Stimulated activated CD8-positive, alpha-beta memory T cell treated with anti-CD3 and anti-CD28 coated beads, Interleukin-15, amount 100 ng/mL, for 24 hours (primary cell): ENCODE measurements around the gene RNF115.
"Not testable (repeated sequence)": the region's sequence is repeated elsewhere in the genome, so short reads cannot be mapped to it uniquely, and the experiment has no call there.

Experiments
- DNase-seq: peaks from one replicate; pipeline ENCODE4 v3.0.0-alpha.2; 2020; ENCODE audit warnings: low read depth

RNF115 gene

DNA sequence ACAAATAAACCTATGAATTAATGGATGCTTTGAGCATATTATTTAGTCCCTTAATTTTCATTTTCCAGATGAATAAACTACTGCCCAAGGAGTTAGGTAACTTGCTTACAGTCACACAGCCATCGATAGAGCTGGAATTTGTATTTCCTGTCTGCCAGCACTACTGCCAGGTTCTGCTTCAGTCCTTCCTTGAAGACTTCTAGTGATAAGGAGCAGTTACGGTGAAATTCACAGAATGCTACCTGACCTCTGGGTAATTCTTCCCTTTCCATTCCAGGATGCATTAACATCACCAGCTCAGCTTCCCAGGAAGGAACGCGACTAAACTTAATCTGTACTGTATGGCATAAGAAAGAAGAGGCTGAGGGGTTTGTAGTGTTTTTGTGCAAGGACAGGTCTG is 93.4 kb downstream of the RNF115 start:
- DNase-seq, result no peak

DNA sequence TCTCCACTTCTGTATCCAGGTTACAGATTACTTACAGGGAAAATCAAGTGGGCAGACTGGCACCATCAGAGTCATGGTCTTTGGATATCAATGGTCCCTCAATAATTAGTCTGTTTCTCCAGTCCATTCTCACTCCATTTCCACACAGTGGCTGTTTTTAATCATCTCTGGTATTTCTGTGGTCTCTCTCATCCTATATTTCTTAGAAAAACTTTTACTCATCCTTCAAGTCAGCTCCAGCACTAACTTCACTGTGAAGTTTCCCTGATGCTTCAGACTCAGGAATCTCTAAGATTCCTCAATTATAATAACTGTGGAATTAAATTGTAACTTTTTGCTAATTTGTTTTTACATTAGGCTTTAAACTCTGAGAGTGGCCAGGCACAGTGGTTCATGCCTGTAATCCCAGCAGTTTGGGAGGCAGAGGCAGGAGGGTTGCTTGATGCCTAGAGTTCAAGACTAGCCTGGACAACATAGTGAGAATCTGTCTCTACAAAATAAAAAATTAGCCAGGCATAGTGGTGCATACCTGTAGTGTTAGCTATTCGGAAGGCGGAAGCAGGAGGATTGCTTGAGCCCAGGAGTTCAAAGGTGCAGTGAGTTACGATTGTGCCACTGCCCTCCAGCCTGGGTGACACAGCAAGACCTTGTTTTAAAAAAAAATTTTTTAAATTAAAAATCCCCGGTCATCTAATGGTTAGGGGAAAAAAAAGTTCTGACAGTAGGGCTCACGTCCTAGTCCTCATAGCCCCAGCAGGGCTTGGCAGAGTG is 94.0 kb downstream of the RNF115 start:
- no peak for DNase-seq

DNA sequence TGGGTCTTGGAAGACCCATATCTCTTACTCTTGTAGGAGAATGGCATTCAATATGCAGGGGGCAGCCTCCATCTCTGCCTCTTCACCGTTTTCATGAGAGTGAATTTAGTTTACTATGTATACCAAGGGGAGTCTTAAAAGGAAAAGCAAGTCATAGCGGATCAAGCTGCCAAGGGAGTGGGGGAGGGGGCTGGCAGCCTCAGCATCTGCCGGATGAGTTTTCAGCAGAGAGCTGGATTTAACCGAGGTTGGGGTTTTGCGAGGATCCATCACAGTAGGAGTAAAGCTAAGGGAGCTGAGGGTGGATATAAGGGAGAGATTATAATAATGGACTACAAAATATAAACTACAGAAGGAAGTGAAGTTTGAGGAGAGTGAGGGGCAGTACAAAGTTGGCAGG is 94.7 kb downstream of the RNF115 start:
- DNase-seq, result no peak

DNA sequence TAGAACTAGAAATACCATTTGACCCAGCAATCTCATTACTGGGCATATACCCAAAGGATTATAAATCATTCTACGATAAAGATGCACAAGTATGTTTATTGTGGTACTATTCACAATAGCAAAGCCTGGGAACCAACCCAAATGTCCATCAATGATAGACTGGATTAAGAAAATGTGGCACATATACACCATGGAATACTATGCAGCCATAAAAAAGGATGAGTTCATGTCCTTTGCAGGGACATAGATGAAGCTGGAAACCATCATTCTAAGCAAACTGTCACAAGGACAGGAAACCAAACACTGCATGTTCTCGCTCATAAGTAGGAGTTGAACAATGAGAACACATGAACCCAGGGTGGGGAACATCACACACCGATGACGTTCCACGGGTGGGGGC is 97.7 kb downstream of the RNF115 start:
- not testable (repeated sequence) for DNase-seq

DNA sequence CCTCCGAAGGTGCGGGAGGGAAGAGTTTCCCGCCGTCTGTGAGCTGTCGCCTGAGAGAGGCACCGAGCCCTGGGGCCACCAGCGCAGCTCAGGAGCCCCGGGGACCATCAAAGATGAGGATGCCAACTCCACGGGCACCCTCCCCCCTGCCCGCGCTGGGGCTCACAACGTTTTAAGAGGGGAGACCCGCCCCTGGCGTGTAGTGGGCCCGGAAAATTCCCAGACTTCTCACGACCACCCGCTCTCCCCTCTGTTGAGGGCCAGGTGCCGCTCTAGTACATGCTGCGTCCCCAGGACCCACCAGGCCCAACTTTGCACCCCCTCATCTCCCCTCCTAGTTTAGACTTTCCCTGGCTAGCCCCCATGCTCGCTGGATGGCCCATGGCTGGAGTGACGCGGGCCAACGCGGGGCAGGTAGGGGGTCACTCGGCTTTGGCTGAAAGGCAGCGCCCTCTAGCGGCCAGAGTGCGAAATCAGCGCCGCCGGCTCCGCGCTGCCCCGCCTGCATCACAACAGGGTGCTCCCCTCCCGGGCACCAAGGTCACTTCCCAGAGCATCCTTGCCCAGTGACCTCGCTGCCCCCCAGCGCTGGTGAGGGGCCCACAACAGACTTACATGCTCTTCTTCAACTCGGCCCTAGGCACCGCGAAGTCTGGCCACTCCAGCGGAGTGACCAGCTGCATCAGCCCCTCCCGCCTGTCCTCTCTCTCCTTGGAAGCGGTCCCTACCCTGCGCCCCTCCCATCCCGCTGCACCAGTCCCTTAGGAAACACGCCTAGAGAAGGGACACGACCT is 102.8 kb downstream of the RNF115 start:
- DNase-seq, result peak; percentile 72

DNA sequence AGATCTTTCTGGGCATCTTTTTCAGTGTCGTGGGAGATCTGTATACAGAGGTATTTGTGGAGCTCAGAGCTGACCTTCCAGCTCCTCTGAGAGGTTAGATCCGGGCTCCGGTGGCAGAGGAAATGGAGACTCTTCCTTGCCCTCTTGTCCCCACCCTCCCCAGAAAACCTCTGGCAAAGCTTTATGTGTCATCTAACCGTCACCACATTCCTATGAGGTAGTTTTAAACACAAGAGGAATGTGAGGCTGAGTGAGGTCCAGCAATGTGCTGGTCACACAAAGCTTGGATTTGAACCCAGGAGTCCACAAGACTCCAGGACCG is 103.4 kb downstream of the RNF115 start:
- no peak for DNase-seq

DNA sequence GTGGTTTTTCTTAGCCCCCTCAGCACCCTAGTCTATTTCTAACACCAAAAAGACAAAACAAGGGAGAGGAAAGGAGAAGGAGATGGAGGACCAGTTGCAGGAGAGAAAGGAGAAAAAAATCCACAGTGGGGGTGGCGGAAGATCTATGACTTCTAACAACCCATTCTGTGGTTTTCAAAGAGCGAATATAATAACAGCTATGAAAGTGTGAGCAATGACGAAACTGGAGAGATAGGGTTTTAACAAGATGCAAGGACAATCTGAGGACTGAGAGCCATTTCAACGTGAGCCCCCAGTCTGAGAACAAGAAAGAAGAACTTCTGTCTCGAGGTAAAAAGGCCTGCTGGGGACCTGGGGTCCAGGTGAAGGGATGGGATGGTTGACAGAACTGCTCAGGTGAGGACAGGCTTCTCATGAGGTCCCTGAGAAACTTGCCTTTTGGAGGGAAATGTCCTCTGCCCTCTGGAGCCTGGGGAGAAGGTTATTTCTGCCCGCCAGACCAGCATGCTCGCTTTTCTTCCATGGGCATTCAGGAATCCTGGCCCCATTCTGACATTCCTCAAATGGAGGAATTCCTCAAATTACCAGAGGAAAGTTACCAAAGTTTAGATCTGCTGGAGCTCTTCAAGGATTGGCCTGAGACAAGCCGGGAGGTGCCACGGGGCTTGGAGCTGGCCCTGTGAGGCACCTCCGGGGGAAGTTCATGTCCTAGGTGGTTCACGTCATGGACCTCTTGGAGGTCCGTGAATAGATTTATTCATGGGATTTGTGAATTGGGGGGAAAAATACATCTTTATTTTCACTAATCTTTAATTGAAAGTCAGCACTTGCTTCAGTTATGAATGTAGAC is 104.4 kb downstream of the RNF115 start, which contains the start of gene CD160:
Gene CD160 (plus strand): TSS at position 270 of the 850 bp plus-strand sequence. CDS start 8,829 bp downstream, outside the sequence.
- DNase-seq, result no peak

DNA sequence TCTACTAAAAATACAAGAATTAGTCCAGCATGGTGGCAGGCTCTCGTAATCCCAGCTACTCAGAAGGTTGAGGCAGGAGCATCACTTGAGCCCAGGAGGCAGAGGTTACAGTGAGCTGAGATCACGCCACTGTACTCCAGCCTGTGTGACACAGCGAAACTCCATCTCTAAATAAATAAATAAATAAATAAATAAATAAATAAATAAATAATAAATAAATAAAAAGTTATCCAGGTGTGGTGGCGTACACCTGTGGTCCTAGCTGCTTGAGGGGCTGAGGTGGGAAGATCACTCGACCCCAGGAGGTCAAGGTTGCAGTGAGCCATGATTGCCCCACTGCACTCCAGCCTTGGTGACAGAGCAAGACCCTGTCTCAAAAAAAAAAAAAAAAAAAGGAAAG is 105.4 kb downstream of the RNF115 start:
- DNase-seq, result not testable (repeated sequence)

DNA sequence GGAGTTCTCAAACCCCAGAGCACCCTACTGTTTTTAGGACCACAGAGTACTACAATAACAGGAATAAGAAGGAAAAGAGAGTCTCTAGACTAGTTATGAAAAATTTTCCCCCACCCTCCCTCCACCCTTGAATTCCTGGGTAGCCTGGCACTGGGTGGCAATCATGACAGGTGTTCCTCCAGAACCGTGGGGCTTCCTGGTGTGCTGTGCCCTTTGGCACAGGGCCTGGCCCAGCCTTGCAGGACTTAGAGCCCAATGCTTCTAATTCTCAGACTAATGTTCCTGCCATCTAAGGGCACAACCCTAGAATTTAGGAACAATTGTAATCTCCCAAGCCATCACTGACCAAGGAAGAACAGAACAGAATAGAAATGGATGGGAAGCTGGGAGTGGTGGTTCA is 106.1 kb downstream of the RNF115 start:
- no peak for DNase-seq

DNA sequence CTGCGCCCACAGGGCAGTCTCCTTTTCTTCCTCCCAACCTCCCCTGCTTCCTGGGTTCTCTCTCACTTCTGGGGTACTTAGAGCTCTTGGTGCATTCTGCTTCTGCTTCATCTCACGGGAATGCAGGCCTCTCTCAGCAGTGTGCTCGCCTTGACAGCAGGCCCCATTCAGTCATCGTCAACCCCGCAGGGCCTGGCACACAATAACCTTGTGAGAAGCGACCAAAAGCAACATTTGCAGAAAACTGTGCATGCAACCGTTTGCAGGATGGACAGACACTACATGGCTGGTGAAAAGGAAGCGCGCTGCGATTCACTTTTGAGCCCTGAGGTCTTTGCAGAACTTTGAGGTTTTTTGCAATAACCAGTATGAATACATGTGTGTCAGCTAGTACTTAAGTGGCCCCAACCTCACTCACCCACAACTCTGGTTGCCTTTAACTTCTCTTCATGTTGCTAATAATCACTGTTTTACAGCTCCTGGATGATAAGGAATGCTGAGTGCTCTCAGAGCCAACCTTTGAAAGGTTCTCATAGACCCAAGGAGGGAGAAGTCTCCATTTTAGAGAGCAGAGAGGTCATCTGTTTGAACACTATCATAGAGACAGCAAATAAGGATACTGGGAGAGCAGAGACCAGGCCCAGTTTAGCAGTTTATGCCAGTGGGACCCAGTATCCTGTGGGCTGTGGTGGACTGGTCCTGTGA is 107.1 kb downstream of the RNF115 start:
- DNase-seq, result no peak

DNA sequence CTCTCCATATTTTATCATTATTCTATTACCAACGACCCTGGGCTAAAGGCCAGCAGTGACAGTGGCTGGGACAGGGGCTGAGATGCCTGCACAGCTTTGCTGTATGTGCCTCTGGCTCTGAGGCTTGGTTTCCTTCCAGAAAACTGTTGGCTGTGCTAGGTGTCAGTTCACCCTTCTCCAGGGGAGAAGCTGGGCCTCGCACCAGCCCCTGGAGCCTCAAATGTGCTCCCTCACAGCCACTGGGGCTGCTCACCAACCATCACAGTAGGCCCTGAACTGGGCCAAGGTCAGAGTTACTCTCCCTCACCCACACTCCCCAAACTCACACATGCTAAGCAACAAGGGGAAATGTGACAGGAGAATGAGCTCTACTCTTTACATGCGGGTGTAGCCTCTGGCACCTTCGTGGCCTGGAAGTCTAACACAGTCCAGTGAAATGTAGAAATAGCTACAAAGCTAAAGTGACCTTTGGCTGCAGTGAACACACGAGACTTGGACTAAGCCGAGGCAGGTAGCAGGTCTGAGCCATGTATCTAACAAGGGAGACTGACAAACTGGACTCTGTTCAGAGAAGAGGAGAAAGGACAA is 109.3 kb downstream of the RNF115 start:
- DNase-seq, result no peak

DNA sequence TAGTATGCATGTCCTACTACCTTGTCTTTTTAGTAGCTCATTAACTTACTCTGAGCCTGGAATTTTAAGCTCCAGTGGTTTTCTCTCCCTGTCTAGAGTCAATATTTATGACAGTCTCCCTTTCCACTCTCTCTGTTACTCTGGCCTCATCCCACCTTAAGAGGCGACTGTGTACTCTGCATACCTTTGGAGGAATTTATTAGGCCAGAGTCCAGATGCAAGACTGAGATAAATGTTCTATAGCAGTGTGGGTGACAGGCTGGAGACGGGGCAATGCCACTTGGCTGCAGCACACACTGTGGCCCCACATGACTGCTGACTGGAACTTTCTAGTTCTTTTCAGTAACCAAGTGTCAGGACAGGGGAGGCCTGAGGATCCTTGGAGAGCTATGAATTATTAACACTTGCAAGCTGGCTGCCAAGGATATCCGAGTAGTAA is 112.7 kb downstream of the RNF115 start:
- no peak for DNase-seq

DNA sequence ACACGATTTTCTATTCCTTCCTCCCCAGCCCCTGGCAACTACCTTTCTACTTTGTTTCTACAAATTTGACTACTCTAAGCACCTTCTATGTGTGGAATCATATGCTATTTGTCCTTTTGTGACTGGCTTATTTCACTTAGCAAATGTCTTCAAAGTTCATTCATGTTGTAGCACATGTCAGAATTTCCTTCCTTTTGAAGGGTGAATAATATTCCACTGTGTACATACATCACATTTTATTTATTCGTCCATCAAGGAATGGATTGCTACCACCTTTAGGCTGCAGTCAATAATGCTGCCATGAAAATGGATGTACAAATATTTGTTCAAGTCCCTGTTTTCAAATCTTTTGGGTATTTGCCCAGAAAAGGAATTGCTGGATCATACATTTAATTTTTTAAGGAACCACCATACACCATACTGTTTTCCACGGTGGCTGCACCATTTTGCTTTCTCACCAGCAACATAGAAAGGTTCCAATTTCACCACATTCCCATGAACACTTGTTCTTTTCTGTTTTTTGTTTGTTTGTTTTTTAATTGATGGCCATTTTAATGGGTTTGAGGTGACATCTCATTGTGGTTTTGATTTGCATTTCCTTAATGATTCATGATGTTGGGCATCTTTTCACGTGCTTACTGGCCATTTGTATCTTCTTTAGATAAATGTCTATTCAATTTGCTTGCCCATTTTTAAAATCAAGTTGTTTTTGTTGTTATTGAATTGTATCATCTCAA is 113.4 kb downstream of the RNF115 start:
- no peak for DNase-seq

DNA sequence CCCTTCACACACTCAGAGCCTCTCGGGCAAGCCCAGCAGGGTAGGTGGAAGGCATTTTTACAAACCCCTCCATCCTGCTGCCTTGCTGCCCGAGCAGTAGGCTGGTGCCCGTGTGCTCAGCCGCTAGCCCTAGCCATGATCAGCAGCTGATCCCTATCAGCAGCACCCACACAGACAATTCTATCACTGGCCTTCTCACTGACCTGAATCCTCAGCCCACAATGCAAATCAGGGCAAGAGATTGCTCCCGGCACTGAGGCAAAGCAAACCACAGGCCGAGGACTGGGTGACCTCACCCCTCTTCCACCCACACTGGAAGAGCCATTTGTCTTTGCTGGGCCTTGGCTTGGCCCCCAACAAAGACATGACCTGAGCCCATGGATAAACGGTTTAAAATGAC is 115.8 kb downstream of the RNF115 start:
- no peak for DNase-seq

DNA sequence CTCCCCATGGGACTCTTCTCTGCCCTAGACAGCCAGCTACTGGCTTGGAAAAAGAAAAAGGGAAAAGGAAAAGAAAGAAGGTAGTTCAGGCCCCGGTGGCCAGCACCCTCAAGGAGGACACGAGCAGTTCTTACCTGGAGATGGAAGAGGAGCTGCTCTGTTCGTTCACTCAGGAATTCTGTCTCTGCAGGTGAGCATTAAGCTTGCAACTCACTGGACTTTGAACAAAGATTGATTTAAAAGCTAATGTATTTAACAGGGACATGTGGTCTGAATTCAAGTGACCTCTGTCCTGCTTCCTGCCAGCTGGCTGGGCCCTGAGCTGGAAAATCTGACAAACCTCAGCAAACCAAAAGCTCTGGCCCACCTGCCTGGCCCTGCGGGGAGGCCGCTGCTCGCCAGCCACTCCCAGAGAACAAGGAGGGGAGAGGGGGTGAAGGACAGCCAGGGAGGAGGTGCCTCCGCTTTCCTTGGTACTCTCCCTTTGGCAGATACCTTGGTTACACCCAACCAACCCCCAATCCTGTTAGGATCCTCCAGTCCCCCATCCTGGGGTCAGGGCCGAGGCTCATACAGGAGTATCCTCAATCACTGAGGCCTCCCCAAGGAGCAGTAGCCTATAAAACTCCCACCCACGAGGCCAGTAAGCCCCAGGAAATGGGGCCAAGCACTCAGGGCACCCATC is 116.6 kb downstream of the RNF115 start, which contains the start of gene PDZK1:
Gene PDZK1 (minus strand): TSS at position 186 of the 685 bp plus-strand sequence. CDS start 19,347 bp downstream, outside the sequence.
- DNase-seq, result no peak

DNA sequence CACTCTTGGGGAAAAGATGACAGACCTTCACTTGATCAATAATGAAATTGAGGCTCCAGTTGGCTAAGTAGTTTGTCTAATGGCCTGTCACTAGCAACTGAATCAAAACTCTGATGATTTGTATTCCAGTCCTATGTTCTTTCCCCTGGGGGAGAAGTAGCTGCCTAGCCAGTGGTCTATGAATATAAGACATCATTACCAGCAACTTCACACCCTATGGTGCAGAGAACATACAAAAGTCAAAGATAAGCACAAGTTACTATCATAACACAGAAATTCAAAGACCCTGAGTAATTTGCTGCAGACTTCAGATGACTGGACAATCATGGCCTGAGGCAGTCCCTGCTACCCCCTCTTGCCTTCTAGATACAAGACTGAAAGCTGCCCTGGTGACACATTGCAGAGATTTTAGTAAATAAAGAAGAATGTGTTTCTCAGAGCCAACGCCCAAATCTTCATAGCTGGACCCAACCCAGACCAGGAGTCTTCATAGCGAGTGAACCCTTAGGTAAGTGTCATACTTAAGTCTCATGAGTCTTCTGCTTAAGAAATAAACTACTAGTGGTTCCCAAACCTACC is 117.7 kb downstream of the RNF115 start:
- DNase-seq, result no peak

DNA sequence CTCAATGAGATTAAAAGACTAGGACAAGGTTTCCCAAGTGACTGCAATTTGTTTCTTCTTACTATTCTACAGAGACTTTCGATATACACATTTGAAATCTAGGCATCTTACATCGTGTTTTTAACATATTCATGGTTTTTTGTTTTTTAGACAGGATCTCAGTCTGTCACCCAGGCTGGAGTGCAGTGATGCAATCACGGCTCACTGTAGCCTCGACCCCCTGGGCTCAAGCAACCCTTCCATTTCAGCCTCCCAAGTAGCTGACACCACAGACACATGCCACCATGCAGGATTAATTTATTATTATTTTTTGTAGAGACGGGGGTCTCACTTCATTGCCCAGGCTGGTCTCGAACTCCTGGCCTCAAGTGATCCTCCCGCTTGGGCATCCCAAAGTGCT is 118.3 kb downstream of the RNF115 start:
- DNase-seq, result no peak

DNA sequence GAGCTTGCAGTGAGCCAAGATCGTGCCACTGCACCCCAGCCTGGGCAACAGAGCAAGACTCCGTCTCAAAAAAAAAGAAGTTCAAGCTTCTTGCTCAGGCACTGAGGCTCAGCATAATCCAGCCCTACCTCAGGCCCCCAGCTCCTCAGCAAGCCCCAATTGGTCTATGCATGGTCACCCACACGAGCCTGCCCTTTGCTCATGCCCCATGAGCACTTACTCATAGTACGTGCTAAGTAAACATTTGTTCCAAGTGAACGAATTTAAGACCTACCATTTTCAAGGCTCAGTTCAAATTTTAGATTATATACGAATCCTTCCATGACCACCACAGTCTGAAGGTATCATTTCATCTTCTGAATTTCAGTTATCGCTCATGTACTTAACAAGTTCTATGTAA is 121.1 kb downstream of the RNF115 start:
- DNase-seq, result no peak

DNA sequence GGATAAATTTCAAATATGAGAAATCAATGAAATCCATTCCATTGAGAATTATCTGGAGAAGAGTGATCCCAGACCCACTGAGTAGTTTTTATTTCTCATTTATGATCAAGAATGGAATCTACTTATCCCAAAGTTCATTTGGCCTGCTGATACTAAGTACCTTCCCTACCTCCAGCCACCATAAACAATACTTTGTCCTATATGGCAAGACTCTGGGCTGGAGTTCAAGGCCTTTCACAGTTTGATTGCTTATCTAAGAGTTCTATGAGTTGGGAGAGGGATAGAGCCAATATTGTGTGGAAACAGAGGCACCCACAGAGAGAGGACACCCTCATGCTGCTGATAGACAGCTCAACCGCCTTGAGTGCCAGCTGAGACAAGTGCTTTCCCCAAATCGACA is 121.8 kb downstream of the RNF115 start:
- no peak for DNase-seq
